NCI-H1694 (cell line): ENCODE results near the gene ANKRD55.
"Not testable (repeated sequence)": the region's sequence is repeated elsewhere in the genome, so short reads cannot be mapped to it uniquely, and the experiment has no call there.

Source experiments
- DNase-seq: peaks from one replicate; lab custom pipeline; 2025; lab: John Stamatoyannopoulos, UW

Gene ANKRD55

GRCh38 chr5:56168066-56168478 lies 65.1 kb downstream of the ANKRD55 start:
- DNase-seq: no peak

- DNase-seq: no peak
Measured at GRCh38 chr5:56167519-56167918, 65.6 kb downstream of the ANKRD55 start.

- DNase-seq: no peak
Measured at GRCh38 chr5:56166671-56167385, 66.3 kb downstream of the ANKRD55 start.

- no peak for DNase-seq
Measured at GRCh38 chr5:56164376-56164775, 68.8 kb downstream of the ANKRD55 start.

- no peak for DNase-seq
Measured at GRCh38 chr5:56161927-56162326, 71.2 kb downstream of the ANKRD55 start.

- DNase-seq: no peak
Measured at GRCh38 chr5:56161439-56161823, 71.7 kb downstream of the ANKRD55 start.

GRCh38 chr5:56160723-56161438 lies 72.2 kb downstream of the ANKRD55 start:
- DNase-seq: no peak

- no peak for DNase-seq
Measured at GRCh38 chr5:56159521-56159947, 73.6 kb downstream of the ANKRD55 start.

GRCh38 chr5:56158331-56158960 lies 74.7 kb downstream of the ANKRD55 start:
- DNase-seq: no peak

GRCh38 chr5:56157191-56157621 lies 75.9 kb downstream of the ANKRD55 start:
- not testable (repeated sequence) for DNase-seq

GRCh38 chr5:56156585-56157190 lies 76.4 kb downstream of the ANKRD55 start:
- DNase-seq: not testable (repeated sequence)

- DNase-seq: no peak
Measured at GRCh38 chr5:56155992-56156584, 77.0 kb downstream of the ANKRD55 start.

- DNase-seq: no peak
Measured at GRCh38 chr5:56154732-56155484, 78.2 kb downstream of the ANKRD55 start.

- no peak for DNase-seq
Measured at GRCh38 chr5:56152437-56152836, 80.7 kb downstream of the ANKRD55 start.

GRCh38 chr5:56150756-56151155 lies 82.4 kb downstream of the ANKRD55 start:
- not testable (repeated sequence) for DNase-seq

GRCh38 chr5:56148453-56148971 lies 84.6 kb downstream of the ANKRD55 start:
- no peak for DNase-seq

GRCh38 chr5:56147659-56148230 lies 85.4 kb downstream of the ANKRD55 start:
- no peak for DNase-seq

- no peak for DNase-seq
Measured at GRCh38 chr5:56147106-56147505, 86.0 kb downstream of the ANKRD55 start.

GRCh38 chr5:56146674-56147073 lies 86.5 kb downstream of the ANKRD55 start:
- no peak for DNase-seq

GRCh38 chr5:56145511-56145910 lies 87.6 kb downstream of the ANKRD55 start:
- no peak for DNase-seq

- no peak for DNase-seq
Measured at GRCh38 chr5:56145106-56145505, 88.0 kb downstream of the ANKRD55 start.
